Measurements from ENCODE around the gene TNNT2.

DNA sequence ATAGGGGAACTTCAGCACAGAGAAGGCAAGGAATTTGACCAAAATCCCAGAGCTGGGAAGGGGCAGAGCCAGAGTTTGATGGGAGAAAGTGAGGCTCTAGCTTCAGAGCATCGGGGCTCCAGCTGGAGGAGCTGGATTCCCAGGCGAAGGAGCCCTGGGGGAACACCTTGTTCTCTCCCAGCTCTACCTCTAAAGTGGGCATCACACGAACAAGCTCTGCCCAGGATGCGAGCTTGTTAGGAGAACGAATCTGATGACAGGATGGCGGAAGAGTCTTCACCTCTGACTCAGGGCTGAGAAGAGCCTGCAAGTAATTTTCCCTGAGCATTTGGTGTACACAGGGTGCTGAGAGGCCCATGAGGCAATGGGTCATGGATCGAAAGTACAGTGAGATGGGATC is 22.0 kb downstream of the TNNT2 start:
- TF ChIP-seq, protein P1, sequence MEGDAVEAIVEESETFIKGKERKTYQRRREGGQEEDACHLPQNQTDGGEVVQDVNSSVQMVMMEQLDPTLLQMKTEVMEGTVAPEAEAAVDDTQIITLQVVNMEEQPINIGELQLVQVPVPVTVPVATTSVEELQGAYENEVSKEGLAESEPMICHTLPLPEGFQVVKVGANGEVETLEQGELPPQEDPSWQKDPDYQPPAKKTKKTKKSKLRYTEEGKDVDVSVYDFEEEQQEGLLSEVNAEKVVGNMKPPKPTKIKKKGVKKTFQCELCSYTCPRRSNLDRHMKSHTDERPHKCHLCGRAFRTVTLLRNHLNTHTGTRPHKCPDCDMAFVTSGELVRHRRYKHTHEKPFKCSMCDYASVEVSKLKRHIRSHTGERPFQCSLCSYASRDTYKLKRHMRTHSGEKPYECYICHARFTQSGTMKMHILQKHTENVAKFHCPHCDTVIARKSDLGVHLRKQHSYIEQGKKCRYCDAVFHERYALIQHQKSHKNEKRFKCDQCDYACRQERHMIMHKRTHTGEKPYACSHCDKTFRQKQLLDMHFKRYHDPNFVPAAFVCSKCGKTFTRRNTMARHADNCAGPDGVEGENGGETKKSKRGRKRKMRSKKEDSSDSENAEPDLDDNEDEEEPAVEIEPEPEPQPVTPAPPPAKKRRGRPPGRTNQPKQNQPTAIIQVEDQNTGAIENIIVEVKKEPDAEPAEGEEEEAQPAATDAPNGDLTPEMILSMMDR (IDR thresholded peaks at IDR 0.05), result no peak
- TF ChIP-seq TCF7L2 (IDR thresholded peaks at IDR 0.05; ENCODE audit: low read depth, low read length), result no peak
- TF ChIP-seq, protein P2, sequence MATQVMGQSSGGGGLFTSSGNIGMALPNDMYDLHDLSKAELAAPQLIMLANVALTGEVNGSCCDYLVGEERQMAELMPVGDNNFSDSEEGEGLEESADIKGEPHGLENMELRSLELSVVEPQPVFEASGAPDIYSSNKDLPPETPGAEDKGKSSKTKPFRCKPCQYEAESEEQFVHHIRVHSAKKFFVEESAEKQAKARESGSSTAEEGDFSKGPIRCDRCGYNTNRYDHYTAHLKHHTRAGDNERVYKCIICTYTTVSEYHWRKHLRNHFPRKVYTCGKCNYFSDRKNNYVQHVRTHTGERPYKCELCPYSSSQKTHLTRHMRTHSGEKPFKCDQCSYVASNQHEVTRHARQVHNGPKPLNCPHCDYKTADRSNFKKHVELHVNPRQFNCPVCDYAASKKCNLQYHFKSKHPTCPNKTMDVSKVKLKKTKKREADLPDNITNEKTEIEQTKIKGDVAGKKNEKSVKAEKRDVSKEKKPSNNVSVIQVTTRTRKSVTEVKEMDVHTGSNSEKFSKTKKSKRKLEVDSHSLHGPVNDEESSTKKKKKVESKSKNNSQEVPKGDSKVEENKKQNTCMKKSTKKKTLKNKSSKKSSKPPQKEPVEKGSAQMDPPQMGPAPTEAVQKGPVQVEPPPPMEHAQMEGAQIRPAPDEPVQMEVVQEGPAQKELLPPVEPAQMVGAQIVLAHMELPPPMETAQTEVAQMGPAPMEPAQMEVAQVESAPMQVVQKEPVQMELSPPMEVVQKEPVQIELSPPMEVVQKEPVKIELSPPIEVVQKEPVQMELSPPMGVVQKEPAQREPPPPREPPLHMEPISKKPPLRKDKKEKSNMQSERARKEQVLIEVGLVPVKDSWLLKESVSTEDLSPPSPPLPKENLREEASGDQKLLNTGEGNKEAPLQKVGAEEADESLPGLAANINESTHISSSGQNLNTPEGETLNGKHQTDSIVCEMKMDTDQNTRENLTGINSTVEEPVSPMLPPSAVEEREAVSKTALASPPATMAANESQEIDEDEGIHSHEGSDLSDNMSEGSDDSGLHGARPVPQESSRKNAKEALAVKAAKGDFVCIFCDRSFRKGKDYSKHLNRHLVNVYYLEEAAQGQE (IDR thresholded peaks at IDR 0.05; ENCODE audit: insufficient read depth in 1 of 2, low read depth in 2 of 2, low read length in 1 of 2), result no peak
- no peak for TF ChIP-seq POLR2AphosphoS5 (IDR thresholded peaks at IDR 0.05; ENCODE audit: low read depth, low read length)

Data from Panc1 (cell line).